K562 (cell line): ENCODE results near the gene COL4A2. TPM values are rescaled to one million over a fixed set of nuclear protein-coding genes. Genes with fewer than 3 reads are reported as not detected.

Experiments
- CBFA2T3 ChIP-seq: fragments of 450-650 bp; IDR thresholded peaks from 2 replicates; pipeline ENCODE4 v1.6.1; 2017
- CHD2 ChIP-seq: IDR thresholded peaks from 2 replicates; pipeline ENCODE4 v1.6.1; 2011; ENCODE audit warnings: low read depth, low read length
- ETV1 ChIP-seq: fragments of 450-650 bp; conservative IDR thresholded peaks from 2 replicates; pipeline ENCODE4 v1.6.1; 2016; ENCODE audit warnings: missing genetic modification characterization, control low read depth, low read depth, missing compliant biosample characterization
- FOXA1 ChIP-seq: fragments of 450-650 bp; IDR thresholded peaks from 2 replicates; pipeline ENCODE4 v1.6.1; 2016; ENCODE audit warnings: mild to moderate bottlenecking, borderline replicate concordance
- JUND ChIP-seq, 2 experiments: IDR thresholded peaks; 2 replicates in 1 of 2; 3 replicates in 1 of 2; pipeline ENCODE4 v1.6.1; 2011; ENCODE audit warnings: borderline replicate concordance in 2 of 2, low read depth in 2 of 2, low read length in 2 of 2, improper control_type of control experiment in 1 of 2, missing biosample characterization in 1 of 2, missing genetic modification characterization in 1 of 2, missing genetic modification reagents in 1 of 2
- KDM1A ChIP-seq, 2 experiments: fragments of 450-650 bp; IDR thresholded peaks; 2 replicates each; pipeline ENCODE4 v1.6.1; 2016; ENCODE audit warnings: mild to moderate bottlenecking in 2 of 2
- MAX ChIP-seq: sonication (generic); formaldehyde crosslinking; IDR thresholded peaks from 2 replicates; pipeline ENCODE4 v1.9.0; 2022; ENCODE audit warnings: mild to moderate bottlenecking, missing genetic modification reagents
- MCM5 ChIP-seq: fragments of 450-650 bp; IDR thresholded peaks from 2 replicates; pipeline ENCODE4 v1.6.1; 2016; ENCODE audit warnings: low read depth
- MECOM ChIP-seq: fragments of 250-450 bp; sonication (Bioruptor Pico); IDR thresholded peaks from 2 replicates; pipeline ENCODE4 v1.8.0; 2022; ENCODE audit warnings: inconsistent platforms
- MYBL2 ChIP-seq, 2 experiments: fragments of 450-650 bp in 1 of 2; sonication (generic) in 1 of 2; formaldehyde crosslinking in 1 of 2; IDR thresholded peaks; 2 replicates each; pipeline versions ENCODE4 v1.6.1 to v1.8.1; 2017 to 2022; ENCODE audit warnings: borderline replicate concordance in 1 of 2, inconsistent platforms in 1 of 2, low read depth in 1 of 2, mild to moderate bottlenecking in 1 of 2, missing genetic modification reagents in 1 of 2, moderate library complexity in 1 of 2
- MYNN ChIP-seq, 2 experiments: sonication (generic); formaldehyde crosslinking in 1 of 2; IDR thresholded peaks; 2 replicates each; pipeline versions ENCODE4 v1.5.0 to v1.6.1; 2016 to 2020; ENCODE audit warnings: antibody characterized with exemption in 1 of 2, missing genetic modification reagents in 1 of 2
- NCOA4 ChIP-seq: fragments of 450-650 bp; IDR thresholded peaks from 2 replicates; pipeline ENCODE4 v1.6.1; 2018; ENCODE audit warnings: mild to moderate bottlenecking; ENCODE audit not compliant: partially characterized antibody
- NCOR1 ChIP-seq: fragments of 450-650 bp; IDR thresholded peaks from 2 replicates; pipeline ENCODE4 v1.6.1; 2016; ENCODE audit warnings: mild to moderate bottlenecking, moderate library complexity
- OTX1 ChIP-seq: fragments of 450-650 bp; formaldehyde crosslinking; IDR thresholded peaks from 2 replicates; pipeline ENCODE4 v1.4.0; 2022; ENCODE audit warnings: mild to moderate bottlenecking
- PCBP2 ChIP-seq: fragments of 200-400 bp; formaldehyde crosslinking; IDR thresholded peaks from 2 replicates; pipeline ENCODE4 v1.6.1; 2018; ENCODE audit warnings: low read length, low read depth, mild to moderate bottlenecking, moderate library complexity; ENCODE audit not compliant: poor library complexity, severe bottlenecking
- PHB2 ChIP-seq: fragments of 450-650 bp; IDR thresholded peaks from 2 replicates; pipeline ENCODE4 v1.6.1; 2017; ENCODE audit warnings: low read depth
- POLR3A ChIP-seq: IDR thresholded peaks from 2 replicates; pipeline ENCODE4 v1.6.1; 2011; ENCODE audit warnings: borderline replicate concordance, mild to moderate bottlenecking, moderate library complexity; ENCODE audit not compliant: insufficient read length, insufficient read depth; ENCODE audit errors: extremely low read depth
- SAP30 ChIP-seq: fragments of 200-600 bp; sonication (generic); IDR thresholded peaks from 2 replicates; pipeline ENCODE4 v1.6.1; 2012; ENCODE audit warnings: borderline replicate concordance, low read depth, mild to moderate bottlenecking, moderate library complexity, low read length, control low read depth, inconsistent platforms; ENCODE audit not compliant: insufficient read depth, poor library complexity, severe bottlenecking
- SIN3A ChIP-seq, 2 experiments: fragments of 150-350 bp in 1 of 2; IDR thresholded peaks; 2 replicates each; pipeline ENCODE4 v1.6.1; 2011 to 2016; ENCODE audit warnings: borderline replicate concordance in 2 of 2, low read depth in 2 of 2, low read length in 2 of 2, mild to moderate bottlenecking in 2 of 2, moderate library complexity in 2 of 2; ENCODE audit not compliant: control insufficient read depth in 1 of 2
- TCFL5 ChIP-seq: fragments of 250-450 bp; sonication (Bioruptor Pico); conservative IDR thresholded peaks from 2 replicates; pipeline ENCODE4 v1.6.1; 2021; ENCODE audit warnings: mild to moderate bottlenecking, moderate library complexity, matching md5 sums
- USF2 ChIP-seq: sonication (generic); formaldehyde crosslinking; IDR thresholded peaks from 2 replicates; pipeline ENCODE4 v1.5.0; 2020; ENCODE audit warnings: missing genetic modification reagents
- ZBTB49 ChIP-seq: sonication (generic); formaldehyde crosslinking; IDR thresholded peaks from 2 replicates; pipeline ENCODE4 v1.8.0; 2022; ENCODE audit warnings: missing genetic modification reagents, mild to moderate bottlenecking, borderline replicate concordance
- ZNF282 ChIP-seq: sonication (generic); formaldehyde crosslinking; IDR thresholded peaks from 2 replicates; pipeline ENCODE4 v1.8.1; 2023; ENCODE audit warnings: missing genetic modification reagents
- ZNF75A ChIP-seq: fragments of 450-650 bp; formaldehyde crosslinking; IDR thresholded peaks from 2 replicates; pipeline ENCODE4 v1.4.0; 2020; ENCODE audit warnings: mild to moderate bottlenecking
- polyA plus RNA-seq, 8 experiments: library from polyadenylated mRNA; depleted of rRNA in 4 of 8; stranded (reverse) in 5 of 8; unstranded in 3 of 8; fragments of >200 nt; fragmentation: Nextera tagmentation in 2 of 8; fragmentation: Illumina TruSeq in 1 of 8; extraction: Ambion mirVana in 2 of 8; extraction: Trizol in 1 of 8; gene quantifications; 2 replicates each; pipeline versions ENCODE4 v1.2.1 to v1.2.3, GENCODE V29; 2011 to 2014; ENCODE audit warnings: inconsistent platforms in 1 of 8, missing spikeins in 1 of 8
- total RNA-seq, 7 experiments: library from RNA; depleted of rRNA in 6 of 7; stranded (reverse); fragments of >200 nt in 6 of 7; fragmentation: Illumina TruSeq in 2 of 7; extraction: Trizol in 2 of 7; gene quantifications; 2 replicates each; pipeline versions ENCODE4 v1.2.1 to v1.2.3, GENCODE V29; 2011 to 2021; ENCODE audit warnings: low replicate concordance in 1 of 7

Gene COL4A2
- total and polyA plus RNA-seq, 9 of the 15 experiments (the other 6 are each of a cell fraction or from before 2014, with no cell fraction given) = 0.13 to 15.2 (median 8.1) TPM

DNA sequence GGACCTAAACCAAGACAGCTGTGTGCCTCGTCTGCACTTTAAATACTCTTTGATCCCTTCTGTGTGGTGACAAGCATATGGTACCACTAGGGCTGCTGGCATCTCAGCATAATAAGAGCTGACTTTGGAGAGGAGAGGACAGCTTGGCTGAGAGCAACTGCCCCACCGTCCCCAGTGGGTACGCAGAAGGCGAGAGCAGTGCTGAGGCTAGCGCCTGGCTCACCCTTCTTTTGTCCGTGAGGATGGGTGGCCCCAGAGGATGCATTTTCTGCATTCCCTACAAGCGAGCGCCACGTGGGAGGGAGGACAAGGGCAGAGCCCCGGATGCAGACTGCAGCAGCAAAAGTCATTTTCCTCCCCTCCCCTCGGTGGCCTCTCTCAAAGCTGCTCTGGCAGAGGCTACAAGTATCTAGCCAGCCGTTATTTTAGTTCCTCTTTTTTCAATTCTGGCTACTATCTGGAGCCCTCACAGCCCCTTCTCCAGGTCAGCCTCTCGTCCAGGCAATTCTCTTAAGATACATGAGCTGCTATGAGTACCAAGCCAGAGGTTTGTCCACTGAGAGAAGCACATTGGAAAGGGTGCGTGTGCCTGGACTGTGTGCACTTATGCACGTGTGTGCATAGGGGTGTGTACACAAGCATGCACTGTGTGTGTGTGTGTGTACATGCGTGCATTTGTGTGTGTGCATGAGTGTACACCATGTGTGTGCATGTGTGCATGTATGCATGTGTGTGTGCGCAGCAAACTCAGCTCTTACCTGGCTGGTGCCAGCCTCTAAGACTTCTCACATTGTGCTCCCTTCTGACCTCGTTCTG, 203.1 kb downstream of the COL4A2 start (continued):
- TF ChIP-seq PCBP2 (no peak), MYBL2 (IDR thresholded peaks at IDR 0.05; ENCODE audit: low read depth) (peak; percentile 55; the same call in 1 of the 2 replicates), MYBL2 (CRISPR knock-in tag; IDR thresholded peaks at IDR 0.05; ENCODE audit: borderline replicate concordance) (no peak), JUND (IDR thresholded peaks at IDR 0.05; ENCODE audit: borderline replicate concordance, low read depth, low read length) (no peak), JUND (tag; IDR thresholded peaks at IDR 0.05; ENCODE audit: borderline replicate concordance, low read depth, low read length) (peak; percentile 23; the same call in 1 of the 3 replicates), MYNN (IDR thresholded peaks at IDR 0.05) (no peak), MYNN (CRISPR knock-in tag; IDR thresholded peaks at IDR 0.05) (no peak), SIN3A (IDR thresholded peaks at IDR 0.05; ENCODE audit: borderline replicate concordance in 2 of 2, control insufficient read depth in 1 of 2, low read depth in 2 of 2, low read length in 2 of 2) (peak in 1 of 2 experiments; percentile 20; a peak in 1 of 4 replicates), ZNF282 (CRISPR knock-in tag) (no peak), ZNF75A (CRISPR knock-in tag) (no peak), FOXA1 (no peak), NCOA4 (no peak), ZBTB49 (CRISPR knock-in tag) (no peak), TCFL5 (no peak), CHD2 (no peak), SAP30 (no peak), NCOR1 (peak; percentile 45), USF2 (CRISPR knock-in tag) (no peak), OTX1 (no peak), PHB2 (no peak), MAX (CRISPR knock-in tag) (peak; percentile 76), ETV1 (tag) (no peak), MCM5 (no peak), POLR3A (no peak), CBFA2T3 (peak; percentile 47; the same call in 1 of the 2 replicates), KDM1A (IDR thresholded peaks at IDR 0.05) (peak in 1 of 2 experiments; percentile 99; a peak in 2 of 4 replicates), MECOM (no peak)
